ENCODE data around the gene DUSP12.

DUSP12 gene

DNA sequence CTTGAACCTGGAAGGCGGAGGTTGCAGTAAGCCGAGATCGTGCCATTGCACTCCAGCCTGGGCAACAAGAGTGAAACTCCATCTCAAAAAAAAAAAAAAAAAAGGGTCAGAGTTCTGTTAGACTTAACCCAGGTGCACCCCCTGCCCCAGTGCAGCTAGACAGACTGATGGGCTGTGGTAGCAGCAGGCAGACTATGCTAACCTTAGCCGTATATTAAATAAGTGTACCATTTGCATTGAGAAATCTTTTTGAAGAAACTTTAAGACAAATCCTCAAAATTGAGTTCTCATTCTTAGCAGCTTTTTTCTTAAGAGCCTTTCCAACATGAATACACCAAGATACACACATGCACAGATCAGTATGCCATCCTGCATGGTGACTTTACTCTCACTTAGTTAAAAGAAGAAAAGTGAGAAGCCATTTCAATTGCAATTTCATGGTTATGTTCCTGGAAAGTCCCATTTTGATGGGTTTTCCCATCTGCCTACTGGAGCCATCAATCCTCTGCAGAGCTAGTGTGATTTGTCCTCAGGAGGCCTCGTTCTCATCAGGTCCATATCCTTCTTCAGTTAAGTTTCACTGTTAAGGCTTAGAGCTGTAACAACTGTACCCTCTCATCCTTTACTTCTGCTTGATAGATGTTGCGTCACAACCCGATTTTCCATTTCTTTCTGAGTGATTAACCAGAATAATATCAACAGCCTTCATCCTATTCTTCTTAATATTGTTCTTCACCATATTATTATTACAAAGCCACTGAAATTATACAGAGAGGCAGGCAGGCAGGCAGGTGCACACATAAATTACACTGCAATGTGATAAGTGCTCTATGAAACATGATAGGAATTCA lies 21.0 kb upstream of the DUSP12 start:
- Histone ChIP-seq H3K4me1 (ENCODE audit: insufficient read depth, insufficient read length) (peaks cover 6% of the 10 kb centered on the region), H3K4me3 (ENCODE audit: insufficient read length, low read depth) (no peak overlapping the region), H3K36me3 (ENCODE audit: insufficient read depth, insufficient read length, low read length) (no peaks in the 10 kb centered on the region), H3K9ac (ENCODE audit: insufficient read length, low read depth) (no peak overlapping the region), H3K27me3 (ENCODE audit: insufficient read depth, insufficient read length) (peaks cover 51% of the 10 kb centered on the region), H3K9me3 (ENCODE audit: insufficient read depth, low read length) (no peaks in the 10 kb centered on the region)
- no peak for TF ChIP-seq SUZ12 (IDR thresholded peaks at IDR 0.05; ENCODE audit: extremely low read depth, insufficient read depth, insufficient read length)
- no peak for TF ChIP-seq YY1 (IDR thresholded peaks at IDR 0.05; ENCODE audit: insufficient read depth, insufficient read length)
- TF ChIP-seq ZNF274 (IDR thresholded peaks at IDR 0.05; ENCODE audit: low read depth, low read length) = no peak
- DNase-seq (ENCODE audit: low read depth, low spot score) = no peak

DNA sequence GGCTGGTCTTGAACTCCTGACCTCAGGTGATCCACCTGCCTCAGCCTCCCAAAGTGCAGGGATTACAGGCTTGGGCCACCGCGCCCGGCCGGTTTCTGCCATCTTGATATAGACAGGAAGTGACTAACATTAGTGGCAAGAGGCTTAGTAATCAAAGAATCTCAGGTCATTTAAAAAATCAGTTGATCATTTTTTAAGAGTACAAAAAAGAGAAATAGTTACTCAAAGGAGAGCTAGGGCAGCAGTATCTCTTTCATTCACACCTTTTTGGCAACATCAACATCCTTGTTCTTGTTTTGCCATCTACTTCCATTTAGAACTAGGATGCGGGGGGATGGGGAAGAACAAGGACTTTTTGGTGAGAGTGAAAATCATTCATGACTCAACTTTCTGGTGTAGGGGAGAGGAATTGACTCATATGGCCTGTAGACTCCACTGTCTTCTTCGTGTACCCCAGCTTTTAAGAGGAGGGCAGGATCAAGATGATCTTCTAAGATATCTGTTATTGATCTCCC lies 19.5 kb upstream of the DUSP12 start:
- H3K4me3 ChIP-seq (ENCODE audit: insufficient read length, low read depth) = no peak overlapping the region

GRCh38 chr1:161731241-161731640 lies 18.3 kb upstream of the DUSP12 start:
- TF ChIP-seq ZNF274 (IDR thresholded peaks at IDR 0.05; ENCODE audit: low read depth, low read length) (no peak), SUZ12 (IDR thresholded peaks at IDR 0.05; ENCODE audit: extremely low read depth, insufficient read depth, insufficient read length) (no peak), YY1 (IDR thresholded peaks at IDR 0.05; ENCODE audit: insufficient read depth, insufficient read length) (no peak)

More for the DNA sequence above, 19.5 kb upstream of the DUSP12 start:
- Histone ChIP-seq H3K9me3 (ENCODE audit: insufficient read depth, low read length) (no peaks in the 10 kb centered on the region), H3K36me3 (ENCODE audit: insufficient read depth, insufficient read length, low read length) (no peaks in the 10 kb centered on the region), H3K9ac (ENCODE audit: insufficient read length, low read depth) (no peak overlapping the region), H3K27me3 (ENCODE audit: insufficient read depth, insufficient read length) (peaks cover 37% of the 10 kb centered on the region), H3K4me1 (ENCODE audit: insufficient read depth, insufficient read length) (peaks cover 4% of the 10 kb centered on the region)
- DNase-seq (ENCODE audit: low read depth, low spot score) = no peak
- TF ChIP-seq YY1 (IDR thresholded peaks at IDR 0.05; ENCODE audit: insufficient read depth, insufficient read length) (no peak), ZNF274 (IDR thresholded peaks at IDR 0.05; ENCODE audit: low read depth, low read length) (no peak), SUZ12 (IDR thresholded peaks at IDR 0.05; ENCODE audit: extremely low read depth, insufficient read depth, insufficient read length) (no peak)

DNA sequence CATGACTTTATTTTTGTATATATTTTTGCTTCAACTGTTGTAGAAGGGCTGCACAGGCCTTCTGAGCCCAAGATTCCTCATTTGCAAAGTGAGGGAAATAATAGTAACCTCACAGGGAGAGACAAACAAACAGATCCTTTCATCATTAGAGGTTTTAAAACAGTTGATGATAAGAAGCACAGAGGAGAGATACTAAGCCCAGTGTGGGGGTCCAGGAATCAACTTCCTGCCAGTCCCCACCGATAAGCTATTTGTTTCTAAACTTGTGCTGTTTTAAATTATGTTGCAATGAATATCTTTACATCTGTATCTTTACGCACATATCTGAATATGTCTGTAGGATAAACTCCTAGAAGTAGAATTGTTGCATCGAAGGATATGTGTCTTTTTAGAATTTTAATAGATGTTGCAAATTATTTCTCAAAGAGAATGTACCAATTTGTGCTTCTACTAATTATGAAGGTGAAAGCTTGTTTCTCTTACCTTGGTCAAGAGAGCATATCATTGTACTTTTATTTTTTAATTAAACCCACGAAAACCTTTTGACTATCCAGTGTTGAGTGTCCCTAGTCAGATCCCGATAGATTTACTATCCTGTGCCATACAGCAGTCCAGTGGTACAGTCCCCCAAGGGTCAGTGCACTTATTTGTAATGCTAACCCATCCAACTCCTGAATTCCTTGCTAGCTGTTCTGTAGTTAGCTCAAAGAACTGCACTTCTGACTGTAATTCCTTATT lies 17.4 kb upstream of the DUSP12 start:
- Histone ChIP-seq H3K4me3 (ENCODE audit: insufficient read length, low read depth) (no peak overlapping the region), H3K27me3 (ENCODE audit: insufficient read depth, insufficient read length) (peaks cover 19% of the 10 kb centered on the region), H3K9me3 (ENCODE audit: insufficient read depth, low read length) (no peaks in the 10 kb centered on the region), H3K9ac (ENCODE audit: insufficient read length, low read depth) (no peak overlapping the region), H3K36me3 (ENCODE audit: insufficient read depth, insufficient read length, low read length) (no peaks in the 10 kb centered on the region), H3K4me1 (ENCODE audit: insufficient read depth, insufficient read length) (no peaks in the 10 kb centered on the region)
- no peak for TF ChIP-seq ZNF274 (IDR thresholded peaks at IDR 0.05; ENCODE audit: low read depth, low read length)
- TF ChIP-seq SUZ12 (IDR thresholded peaks at IDR 0.05; ENCODE audit: extremely low read depth, insufficient read depth, insufficient read length) = no peak
- no peak for TF ChIP-seq YY1 (IDR thresholded peaks at IDR 0.05; ENCODE audit: insufficient read depth, insufficient read length)
- no peak for DNase-seq (ENCODE audit: low read depth, low spot score)

More at GRCh38 chr1:161731241-161731640, 18.3 kb upstream of the DUSP12 start:
- no peak for DNase-seq (ENCODE audit: low read depth, low spot score)
- H3K9me3 ChIP-seq (ENCODE audit: insufficient read depth, low read length) = no peaks in the 10 kb centered on the region
- H3K9ac ChIP-seq (ENCODE audit: insufficient read length, low read depth) = no peak overlapping the region
- no peaks in the 10 kb centered on the region for H3K4me1 ChIP-seq (ENCODE audit: insufficient read depth, insufficient read length)
- no peaks in the 10 kb centered on the region for H3K36me3 ChIP-seq (ENCODE audit: insufficient read depth, insufficient read length, low read length)
- H3K27me3 ChIP-seq (ENCODE audit: insufficient read depth, insufficient read length) = peaks cover 26% of the 10 kb centered on the region
- H3K4me3 ChIP-seq (ENCODE audit: insufficient read length, low read depth) = no peak overlapping the region

DNA sequence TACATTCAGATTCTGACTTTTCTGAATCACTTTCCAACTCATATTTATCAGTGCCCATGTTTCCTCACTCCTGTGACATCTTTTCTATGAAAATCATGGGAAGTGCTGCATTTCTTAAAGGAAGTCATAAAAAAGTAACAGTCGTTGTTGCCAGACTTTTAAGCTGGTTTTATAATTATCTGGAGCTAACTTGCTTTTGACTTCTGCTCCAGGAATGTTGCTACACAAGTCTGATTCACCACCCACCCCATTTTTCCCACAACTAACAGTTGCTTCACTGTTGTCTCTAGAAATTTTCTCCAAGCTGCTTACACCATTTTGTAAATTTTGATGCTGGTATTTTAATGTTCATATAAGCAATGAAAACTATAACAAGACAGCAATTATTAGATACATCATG lies 16.1 kb upstream of the DUSP12 start:
- DNase-seq (ENCODE audit: low read depth, low spot score) = no peak
- TF ChIP-seq ZNF274 (IDR thresholded peaks at IDR 0.05; ENCODE audit: low read depth, low read length) (no peak), YY1 (IDR thresholded peaks at IDR 0.05; ENCODE audit: insufficient read depth, insufficient read length) (no peak), SUZ12 (IDR thresholded peaks at IDR 0.05; ENCODE audit: extremely low read depth, insufficient read depth, insufficient read length) (no peak)
- no peaks in the 10 kb centered on the region for H3K4me1 ChIP-seq (ENCODE audit: insufficient read depth, insufficient read length)
- H3K36me3 ChIP-seq (ENCODE audit: insufficient read depth, insufficient read length, low read length) = no peaks in the 10 kb centered on the region
- no peak overlapping the region for H3K9ac ChIP-seq (ENCODE audit: insufficient read length, low read depth)
- no peaks in the 10 kb centered on the region for H3K9me3 ChIP-seq (ENCODE audit: insufficient read depth, low read length)
- H3K27me3 ChIP-seq (ENCODE audit: insufficient read depth, insufficient read length) = peaks cover 10% of the 10 kb centered on the region
- no peak overlapping the region for H3K4me3 ChIP-seq (ENCODE audit: insufficient read length, low read depth)

- no peaks in the 10 kb centered on the region for H3K9me3 ChIP-seq (ENCODE audit: insufficient read depth, low read length)
- H3K9ac ChIP-seq (ENCODE audit: insufficient read length, low read depth) = no peak overlapping the region
- no peak for DNase-seq (ENCODE audit: low read depth, low spot score)
- no peaks in the 10 kb centered on the region for H3K4me1 ChIP-seq (ENCODE audit: insufficient read depth, insufficient read length)
- peaks cover 3% of the 10 kb centered on the region for H3K27me3 ChIP-seq (ENCODE audit: insufficient read depth, insufficient read length)
- no peaks in the 10 kb centered on the region for H3K36me3 ChIP-seq (ENCODE audit: insufficient read depth, insufficient read length, low read length)
- H3K4me3 ChIP-seq (ENCODE audit: insufficient read length, low read depth) = no peak overlapping the region
- TF ChIP-seq SUZ12 (IDR thresholded peaks at IDR 0.05; ENCODE audit: extremely low read depth, insufficient read depth, insufficient read length) (no peak), ZNF274 (IDR thresholded peaks at IDR 0.05; ENCODE audit: low read depth, low read length) (no peak), YY1 (IDR thresholded peaks at IDR 0.05; ENCODE audit: insufficient read depth, insufficient read length) (no peak)
These were observed 13.7 kb upstream of the DUSP12 start for GRCh38 chr1:161735837-161736236.

Data from NT2/D1 (cell line).